Frontal cortex (tissue), 4 donors: ENCODE measurements around the gene AP5M1. TPM values are rescaled to one million over a fixed set of nuclear protein-coding genes. Genes with fewer than 3 reads are reported as not detected.

Experiments used
- DNase-seq, 2 donors: peaks; one replicate each; pipeline ENCODE4 v3.0.0; 2012; ENCODE audit warnings: low spot score in 2 of 2
- FAIRE-seq: peaks from 2 replicates; lab custom pipeline; 2012; peaks lifted over from hg19 to GRCh38; lab: Jason Lieb, UNC
- total RNA-seq: library from RNA; depleted of rRNA; stranded (reverse); fragments of >200 nt; gene quantifications from one replicate; pipeline ENCODE4 v1.2.3, GENCODE V29; 2014
- donor health status: control.
- donor health status: control.
- donor health status: control.

Gene AP5M1
- total RNA-seq, 1 donor from 2014 or later, result 26.1 TPM

DNA sequence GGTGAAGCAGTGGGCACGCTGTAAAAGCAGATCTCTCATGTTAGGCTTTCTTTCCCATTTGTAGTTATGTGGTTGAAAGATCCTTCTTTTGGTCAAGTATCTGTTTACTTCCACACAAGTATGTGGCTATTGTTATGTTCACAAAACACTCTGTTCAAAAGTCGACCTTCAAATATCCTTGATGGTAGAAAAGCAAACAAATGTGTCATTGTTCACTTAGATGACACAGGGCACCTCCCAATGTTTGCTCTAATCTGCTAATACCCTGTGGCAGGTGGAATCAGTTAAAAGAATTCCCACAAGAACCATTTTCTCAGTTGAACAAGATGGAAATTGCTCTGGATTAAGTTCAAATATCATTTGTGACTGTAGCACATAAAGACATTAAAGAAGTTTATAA, 78.0 kb downstream of the AP5M1 start:
- no peak for FAIRE-seq
- DNase-seq, result no peak

Other genes with a start within 250 kb of the AP5M1 start
- gene EXOC5, start 66 bp upstream of the AP5M1 start, total RNA-seq, result 86.4 TPM
- 82.7 TPM for gene NAA30, start 121.6 kb downstream of the AP5M1 start, total RNA-seq
- not detected for gene CCDC198, start 224.9 kb downstream of the AP5M1 start, total RNA-seq